Central memory CD8-positive, alpha-beta T cell (primary cell): ENCODE data around the gene GRIA1.

ENCODE experiments used
- ATAC-seq: fragments of 150-1000 bp; cut with Tn5 transposase; replicated peaks from 2 replicates; pipeline ENCODE4 v1.10.0; 2022; ENCODE audit warnings: mild to moderate bottlenecking, moderate FRiP score, moderate number of reproducible peaks; ENCODE audit not compliant: poor library complexity, severe bottlenecking; ENCODE audit errors: extremely low read depth
- DNase-seq, 2 donors: peaks; one replicate each; pipeline ENCODE4 v3.0.0; 2021; ENCODE audit warnings: low spot score in 2 of 2
- H3K27ac Mint-ChIP-seq: one replicate; pipeline ENCODE4 v1.8.0; 2022; ENCODE audit warnings: low read depth, mild to moderate bottlenecking, moderate library complexity, mixed read lengths
- H3K27me3 Mint-ChIP-seq: one replicate; pipeline ENCODE4 v1.8.0; 2022; ENCODE audit warnings: mixed read lengths
- H3K36me3 Mint-ChIP-seq: one replicate; pipeline ENCODE4 v1.8.0; 2022; ENCODE audit warnings: mild to moderate bottlenecking, moderate library complexity, mixed read lengths; ENCODE audit not compliant: insufficient read depth
- H3K4me1 Mint-ChIP-seq: one replicate; pipeline ENCODE4 v1.8.0; 2022; ENCODE audit warnings: mixed read lengths
- H3K4me3 Mint-ChIP-seq: one replicate; pipeline ENCODE4 v1.8.0; 2022; ENCODE audit warnings: mild to moderate bottlenecking, moderate library complexity, mixed read lengths
- H3K9me3 Mint-ChIP-seq: one replicate; pipeline ENCODE4 v1.8.0; 2022; ENCODE audit warnings: mixed read lengths

GRIA1 gene

GRCh38 chr5:153470736-153471135 is 19.7 kb upstream of the GRIA1 start:
- Mint-ChIP-seq H3K27ac (no peak overlapping the region), H3K36me3 (no peaks in the 10 kb centered on the region), H3K4me3 (no peak overlapping the region), H3K4me1 (no peaks in the 10 kb centered on the region), H3K27me3 (no peaks in the 10 kb centered on the region), H3K9me3 (peaks cover 6% of the 10 kb centered on the region)
- ATAC-seq = no peak
- no peak for DNase-seq

GRCh38 chr5:153476767-153477166 is 13.7 kb upstream of the GRIA1 start:
- DNase-seq (no peak), ATAC-seq (no peak)
- H3K4me3 Mint-ChIP-seq = no peak overlapping the region
- H3K36me3 Mint-ChIP-seq = no peaks in the 10 kb centered on the region
- no peaks in the 10 kb centered on the region for H3K9me3 Mint-ChIP-seq
- no peaks in the 10 kb centered on the region for H3K4me1 Mint-ChIP-seq
- no peak overlapping the region for H3K27ac Mint-ChIP-seq
- H3K27me3 Mint-ChIP-seq = peaks cover 17% of the 10 kb centered on the region

- peaks cover 33% of the 10 kb centered on the region for H3K27me3 Mint-ChIP-seq
- no peak for ATAC-seq
Measured at GRCh38 chr5:153480401-153480800, 10.1 kb upstream of the GRIA1 start.

GRCh38 chr5:153483482-153483881 is 7.0 kb upstream of the GRIA1 start:
- no peak for DNase-seq
- Mint-ChIP-seq H3K9me3 (peaks cover 15% of the 10 kb centered on the region), H3K27ac (no peak overlapping the region), H3K4me3 (no peak overlapping the region), H3K36me3 (no peaks in the 10 kb centered on the region), H3K27me3 (peaks cover 26% of the 10 kb centered on the region), H3K4me1 (no peaks in the 10 kb centered on the region)
- ATAC-seq = no peak

More at GRCh38 chr5:153480401-153480800, 10.1 kb upstream of the GRIA1 start:
- Mint-ChIP-seq H3K27ac (no peak overlapping the region), H3K4me1 (no peaks in the 10 kb centered on the region), H3K9me3 (peaks cover 15% of the 10 kb centered on the region), H3K4me3 (no peak overlapping the region), H3K36me3 (no peaks in the 10 kb centered on the region)
- no peak for DNase-seq

GRCh38 chr5:153485641-153486040 is 4.8 kb upstream of the GRIA1 start:
- no peak for DNase-seq
- H3K27ac Mint-ChIP-seq = no peak overlapping the region
- peaks cover 38% of the 10 kb centered on the region for H3K27me3 Mint-ChIP-seq
- no peaks in the 10 kb centered on the region for H3K36me3 Mint-ChIP-seq
- no peaks in the 10 kb centered on the region for H3K4me1 Mint-ChIP-seq
- peaks cover 15% of the 10 kb centered on the region for H3K9me3 Mint-ChIP-seq
- H3K4me3 Mint-ChIP-seq = no peak overlapping the region
- no peak for ATAC-seq

GRCh38 chr5:153486771-153487170 is 3.7 kb upstream of the GRIA1 start:
- H3K4me3 Mint-ChIP-seq = no peak overlapping the region
- H3K9me3 Mint-ChIP-seq = peaks cover 15% of the 10 kb centered on the region
- DNase-seq (no peak), ATAC-seq (no peak)
- H3K36me3 Mint-ChIP-seq = no peaks in the 10 kb centered on the region
- peaks cover 49% of the 10 kb centered on the region for H3K27me3 Mint-ChIP-seq
- H3K4me1 Mint-ChIP-seq = no peaks in the 10 kb centered on the region
- no peak overlapping the region for H3K27ac Mint-ChIP-seq

GRCh38 chr5:153489611-153490010 is 859 bp upstream of the GRIA1 start:
- Mint-ChIP-seq H3K4me1 (no peaks in the 10 kb centered on the region), H3K27me3 (peaks cover 56% of the 10 kb centered on the region), H3K9me3 (peaks cover 1% of the 10 kb centered on the region), H3K27ac (no peak overlapping the region), H3K36me3 (no peaks in the 10 kb centered on the region), H3K4me3 (no peak overlapping the region)
- DNase-seq = no peak
- ATAC-seq = no peak

- Mint-ChIP-seq H3K36me3 (no peaks in the 10 kb centered on the region), H3K9me3 (no peaks in the 10 kb centered on the region), H3K27ac (no peak overlapping the region), H3K4me3 (no peak overlapping the region), H3K4me1 (no peaks in the 10 kb centered on the region), H3K27me3 (peaks cover 51% of the 10 kb centered on the region)
- ATAC-seq = no peak
- no peak for DNase-seq
Measured at GRCh38 chr5:153491038-153491744, 721 bp downstream of the GRIA1 start.

GRCh38 chr5:153491856-153492255 is 1.4 kb downstream of the GRIA1 start:
- peaks cover 51% of the 10 kb centered on the region for H3K27me3 Mint-ChIP-seq
- ATAC-seq (no peak), DNase-seq (no peak)
- no peak overlapping the region for H3K27ac Mint-ChIP-seq
- H3K4me1 Mint-ChIP-seq = no peaks in the 10 kb centered on the region
- H3K4me3 Mint-ChIP-seq = no peak overlapping the region
- H3K36me3 Mint-ChIP-seq = no peaks in the 10 kb centered on the region
- H3K9me3 Mint-ChIP-seq = no peaks in the 10 kb centered on the region

GRCh38 chr5:153496835-153497234 is 6.4 kb downstream of the GRIA1 start:
- Mint-ChIP-seq H3K4me3 (no peak overlapping the region), H3K36me3 (no peaks in the 10 kb centered on the region), H3K9me3 (no peaks in the 10 kb centered on the region), H3K4me1 (no peaks in the 10 kb centered on the region), H3K27me3 (peaks cover 17% of the 10 kb centered on the region), H3K27ac (no peak overlapping the region)
- no peak for DNase-seq
- no peak for ATAC-seq

- H3K4me3 Mint-ChIP-seq = no peak overlapping the region
- no peak for DNase-seq
- H3K27ac Mint-ChIP-seq = no peak overlapping the region
Measured at GRCh38 chr5:153498516-153498915, 8.0 kb downstream of the GRIA1 start.

GRCh38 chr5:153500178-153500577 is 9.7 kb downstream of the GRIA1 start:
- DNase-seq (no peak), ATAC-seq (no peak)
- H3K27me3 Mint-ChIP-seq = no peaks in the 10 kb centered on the region
- no peaks in the 10 kb centered on the region for H3K4me1 Mint-ChIP-seq
- H3K4me3 Mint-ChIP-seq = no peak overlapping the region
- H3K36me3 Mint-ChIP-seq = no peaks in the 10 kb centered on the region
- no peaks in the 10 kb centered on the region for H3K9me3 Mint-ChIP-seq
- H3K27ac Mint-ChIP-seq = no peak overlapping the region

More at GRCh38 chr5:153498516-153498915, 8.0 kb downstream of the GRIA1 start:
- H3K36me3 Mint-ChIP-seq = no peaks in the 10 kb centered on the region
- no peaks in the 10 kb centered on the region for H3K4me1 Mint-ChIP-seq
- no peak for ATAC-seq
- H3K9me3 Mint-ChIP-seq = no peaks in the 10 kb centered on the region
- peaks cover 4% of the 10 kb centered on the region for H3K27me3 Mint-ChIP-seq

- no peaks in the 10 kb centered on the region for H3K36me3 Mint-ChIP-seq
- no peak overlapping the region for H3K27ac Mint-ChIP-seq
- no peak overlapping the region for H3K4me3 Mint-ChIP-seq
- DNase-seq = no peak
- ATAC-seq = no peak
- no peaks in the 10 kb centered on the region for H3K4me1 Mint-ChIP-seq
- H3K27me3 Mint-ChIP-seq = peaks cover 12% of the 10 kb centered on the region
- H3K9me3 Mint-ChIP-seq = peaks cover 7% of the 10 kb centered on the region
Measured at GRCh38 chr5:153504726-153505125, 14.3 kb downstream of the GRIA1 start.
